H1 (cell line): ENCODE measurements around the gene OXSR1.

ENCODE experiments used
- EZH2 ChIP-seq: fragments of 200-600 bp; sonication (generic); IDR thresholded peaks from 2 replicates; pipeline ENCODE4 v1.7.1; 2012; ENCODE audit warnings: low read depth, mild to moderate bottlenecking, moderate library complexity, low read length, inconsistent platforms; ENCODE audit not compliant: severe bottlenecking
- PHF8 ChIP-seq: fragments of 200-600 bp; sonication (generic); conservative IDR thresholded peaks from 2 replicates; pipeline ENCODE4 v1.7.1; 2012; ENCODE audit warnings: low read depth, mild to moderate bottlenecking, inconsistent platforms, low read length, moderate library complexity
- POLR2A ChIP-seq, 2 experiments: IDR thresholded peaks; 1 replicate in 1 of 2; 2 replicates in 1 of 2; pipeline ENCODE4 v1.6.1; 2011; ENCODE audit warnings: low read depth in 2 of 2, low read length in 2 of 2, mild to moderate bottlenecking in 2 of 2; ENCODE audit errors: control extremely low read depth in 1 of 2
- SIX5 ChIP-seq: IDR thresholded peaks from 2 replicates; pipeline ENCODE4 v1.6.1; 2011; ENCODE audit warnings: mild to moderate bottlenecking, low read depth, low read length

DNA sequence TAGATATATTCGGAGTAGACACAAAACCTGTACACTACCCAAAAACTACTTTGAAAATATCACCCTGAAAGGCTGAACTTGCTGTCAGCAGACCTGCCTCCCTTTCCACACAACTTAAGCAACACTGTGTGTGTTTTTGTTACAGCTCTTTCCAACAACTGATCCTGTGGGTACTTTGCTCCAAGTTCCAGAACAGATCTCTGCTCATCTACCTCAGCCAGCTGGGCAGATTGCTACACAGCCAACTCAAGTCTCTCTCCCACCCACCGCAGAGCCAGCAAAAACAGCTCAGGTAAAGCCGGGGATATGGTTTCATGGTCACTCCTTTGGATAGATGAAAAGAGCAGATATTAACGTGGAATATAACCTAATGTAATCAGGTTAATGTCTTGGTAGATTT lies 80.6 kb downstream of the OXSR1 start:
- TF ChIP-seq POLR2A (IDR thresholded peaks at IDR 0.05; ENCODE audit: control extremely low read depth in 1 of 2, low read depth in 2 of 2, low read length in 2 of 2) (no peak), PHF8 (no peak), SIX5 (no peak), EZH2 (no peak)
